ENCODE data around the gene PAPSS1. TPM values are rescaled to one million over a fixed set of nuclear protein-coding genes. Genes with fewer than 3 reads are reported as not detected.

PAPSS1 gene
- total RNA-seq, 1 experiment from 2014 or later: 83.6 TPM

DNA sequence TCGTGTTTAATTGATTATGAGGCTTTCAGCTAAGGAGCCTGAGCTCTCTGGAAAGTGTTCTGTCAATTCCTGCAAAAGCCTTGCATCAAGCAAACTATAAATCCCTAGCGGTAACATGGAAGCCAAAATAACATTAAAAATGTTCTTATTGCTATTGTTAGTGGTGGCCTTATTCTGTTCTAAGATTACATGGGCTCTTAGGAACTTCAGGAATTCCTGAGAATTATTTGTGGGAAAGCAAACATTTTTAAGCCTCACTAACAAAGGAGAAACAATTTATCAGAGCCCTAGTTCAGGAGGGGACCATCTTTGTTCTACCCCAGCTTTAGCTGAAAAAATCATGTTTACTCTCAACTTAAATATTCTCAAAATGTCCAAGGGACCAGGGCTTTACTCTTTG, 119.6 kb downstream of the PAPSS1 start:
- H3K4me3 Mint-ChIP-seq: no peak overlapping the region
- TF ChIP-seq, protein P1, sequence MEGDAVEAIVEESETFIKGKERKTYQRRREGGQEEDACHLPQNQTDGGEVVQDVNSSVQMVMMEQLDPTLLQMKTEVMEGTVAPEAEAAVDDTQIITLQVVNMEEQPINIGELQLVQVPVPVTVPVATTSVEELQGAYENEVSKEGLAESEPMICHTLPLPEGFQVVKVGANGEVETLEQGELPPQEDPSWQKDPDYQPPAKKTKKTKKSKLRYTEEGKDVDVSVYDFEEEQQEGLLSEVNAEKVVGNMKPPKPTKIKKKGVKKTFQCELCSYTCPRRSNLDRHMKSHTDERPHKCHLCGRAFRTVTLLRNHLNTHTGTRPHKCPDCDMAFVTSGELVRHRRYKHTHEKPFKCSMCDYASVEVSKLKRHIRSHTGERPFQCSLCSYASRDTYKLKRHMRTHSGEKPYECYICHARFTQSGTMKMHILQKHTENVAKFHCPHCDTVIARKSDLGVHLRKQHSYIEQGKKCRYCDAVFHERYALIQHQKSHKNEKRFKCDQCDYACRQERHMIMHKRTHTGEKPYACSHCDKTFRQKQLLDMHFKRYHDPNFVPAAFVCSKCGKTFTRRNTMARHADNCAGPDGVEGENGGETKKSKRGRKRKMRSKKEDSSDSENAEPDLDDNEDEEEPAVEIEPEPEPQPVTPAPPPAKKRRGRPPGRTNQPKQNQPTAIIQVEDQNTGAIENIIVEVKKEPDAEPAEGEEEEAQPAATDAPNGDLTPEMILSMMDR (conservative IDR thresholded peaks at IDR 0.05): no peak
- H2BK5ac ChIP-seq (ENCODE audit: insufficient read length, low read length): no peak overlapping the region
- H3K9me3 ChIP-seq (ENCODE audit: control insufficient read depth, low read depth, low read length): no peaks in the 10 kb centered on the region
- H3K4me1 Mint-ChIP-seq: peaks cover 0 to 3% of the 10 kb centered on the region in 2 experiments; a peak in 1 of 4 replicates
- H3K23me2 ChIP-seq (ENCODE audit: insufficient read length, low read depth, low read length, poor library complexity, severe bottlenecking): no peaks in the 10 kb centered on the region
- H2BK120ac ChIP-seq (ENCODE audit: low read depth, low read length, poor library complexity, severe bottlenecking): no peak overlapping the region
- H2BK20ac ChIP-seq (ENCODE audit: low read depth, low read length, poor library complexity, severe bottlenecking): no peak overlapping the region
- H3K36me3 Mint-ChIP-seq (ENCODE audit: insufficient read depth in 1 of 3, low read depth in 3 of 3): no peaks in the 10 kb centered on the region
- H3T11ph ChIP-seq (ENCODE audit: low read length): no peak overlapping the region
- no peak for DNase-seq
- H2BK12ac ChIP-seq (ENCODE audit: insufficient read length, low read depth, low read length): no peak overlapping the region
- no peaks in the 10 kb centered on the region for H3K27me3 ChIP-seq (ENCODE audit: insufficient read depth, low read length)
- H3K14ac ChIP-seq (ENCODE audit: insufficient read depth, low read length): no peak overlapping the region
- no peak overlapping the region for H3K56ac ChIP-seq (ENCODE audit: insufficient read length, low read depth, low read length)
- WGBS (ENCODE audit: extremely low coverage, insufficient read length, low lambda C conversion rate): no CpG with 5 or more reads among the region's 2 CpGs
- no peak overlapping the region for H4K91ac ChIP-seq (ENCODE audit: insufficient read length, low read depth, low read length)
- H4K8ac ChIP-seq (replicated peaks; ENCODE audit: insufficient read length, low read depth, low read length): no peak overlapping the region
- no peaks in the 10 kb centered on the region for H3K4me1 ChIP-seq (ENCODE audit: insufficient read depth, low read length)
- peak overlapping the region; percentile 70 for H2AFZ ChIP-seq (ENCODE audit: low read length)
- no peak overlapping the region for H2BK15ac ChIP-seq (ENCODE audit: low read depth, low read length)
- no peak overlapping the region for H2AK5ac ChIP-seq (ENCODE audit: insufficient read length, low read length)
- H4K20me1 ChIP-seq (ENCODE audit: control insufficient read depth, insufficient read depth, insufficient read length): no peaks in the 10 kb centered on the region
- peak overlapping the region in 1 of 3 experiments; percentile 2; a peak in 1 of 7 replicates for H3K27ac Mint-ChIP-seq
- no peaks in the 10 kb centered on the region for H3K79me2 ChIP-seq (ENCODE audit: insufficient read depth, low read length)
- H3K9me3 Mint-ChIP-seq: no peaks in the 10 kb centered on the region
- no peak overlapping the region for H3K9ac ChIP-seq (ENCODE audit: extremely low read depth, insufficient read length, low read length)
- H3K27me3 Mint-ChIP-seq (ENCODE audit: low read depth): no peaks in the 10 kb centered on the region
- H3K4me2 ChIP-seq (ENCODE audit: insufficient read depth, insufficient read length, low read length): no peak overlapping the region
- H3K27ac ChIP-seq (ENCODE audit: insufficient read length, low read depth, low read length): no peak overlapping the region
- no peaks in the 10 kb centered on the region for H3K79me1 ChIP-seq (ENCODE audit: insufficient read depth, low read depth, low read length, poor library complexity, severe bottlenecking)
- no peak overlapping the region for H3K4ac ChIP-seq (ENCODE audit: low read depth, low read length)
- no peak overlapping the region for H3K18ac ChIP-seq (ENCODE audit: insufficient read length, low read depth, low read length)
- H4K5ac ChIP-seq (ENCODE audit: insufficient read length, low read depth, low read length): no peak overlapping the region
- no peak overlapping the region for H3K23ac ChIP-seq (ENCODE audit: insufficient read length, low read depth, low read length)

Measured in H9 (cell line).